Measurements from ENCODE around the gene FAIM2. TPM values are rescaled to one million over a fixed set of nuclear protein-coding genes. Genes with fewer than 3 reads are reported as not detected.

The FAIM2 gene
- polyA plus RNA-seq, 2 of the 4 experiments (the other 2 are of a cell fraction), result 0.23 TPM; not detected in 1

- no peak overlapping the region for H3K27ac ChIP-seq
- FAIRE-seq (no peak), DNase-seq (ENCODE audit: low read depth in 1 of 2, low spot score in 1 of 2) (no peak), ATAC-seq (no peak)
- H3K9me3 ChIP-seq, result no peaks in the 10 kb centered on the region
- no peak for TF ChIP-seq MAX (IDR thresholded peaks at IDR 0.05)
- H3K4me2 ChIP-seq, result no peak overlapping the region
- H3K4me1 ChIP-seq, result peaks cover 5% of the 10 kb centered on the region; the same call in 1 of the 3 replicates
- CTCF ChIA-PET, result interaction anchor here (1.7 to 1.9 kb wide), 2 partner anchors 36 to 58 kb away, joined by 7 read pairs; no protein-coding TSS in a partner anchor
- H3K4me3 ChIP-seq, result no peak overlapping the region
- POLR2A ChIA-PET, result no interaction called here
- WGBS (ENCODE audit: missing lambda C conversion rate), result 70% methylated on average over 16 of the region's 16 CpGs
These were observed 6.1 kb upstream of the FAIM2 start for GRCh38 chr12:49909826-49910225.

DNA sequence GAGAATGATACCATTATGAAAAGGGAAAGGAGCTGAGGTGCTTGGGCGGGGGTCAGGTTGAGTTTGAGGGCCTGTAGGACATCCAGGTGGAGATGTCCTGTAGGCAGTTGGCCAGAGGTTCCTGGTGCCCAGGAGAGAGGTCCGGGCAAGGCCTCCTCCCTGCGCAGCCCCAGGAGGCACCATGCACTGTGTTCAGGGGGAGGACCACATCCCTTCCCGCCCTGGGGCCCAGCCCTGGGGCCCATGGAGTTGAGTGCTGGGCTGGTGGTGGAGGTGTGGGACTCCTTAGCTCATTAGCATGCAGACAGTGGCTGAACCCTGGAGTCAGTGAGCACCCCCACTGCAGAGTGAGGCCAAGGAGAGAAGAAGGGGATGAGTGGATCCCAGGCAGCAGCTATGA is 5.7 kb upstream of the FAIM2 start:
- ChIA-PET CTCF (interaction anchor here (1.7 to 1.9 kb wide), 2 partner anchors 36 to 58 kb away, joined by 7 read pairs; no protein-coding TSS in a partner anchor), POLR2A (no interaction called here)
- Histone ChIP-seq H3K4me1 (peaks cover 2% of the 10 kb centered on the region; the same call in 1 of the 3 replicates), H3K9me3 (no peaks in the 10 kb centered on the region), H3K4me2 (no peak overlapping the region), H3K4me3 (no peak overlapping the region), H3K27ac (no peak overlapping the region)
- TF ChIP-seq ESRRA (IDR thresholded peaks at IDR 0.05; ENCODE audit: borderline replicate concordance, low read length), result no peak
- no peak for TF ChIP-seq HDAC2 (IDR thresholded peaks at IDR 0.05)
- TF ChIP-seq FOSL2 (IDR thresholded peaks at IDR 0.05), result no peak
- TF ChIP-seq FOSL2 (CRISPR knock-in tag; IDR thresholded peaks at IDR 0.05), result no peak
- TF ChIP-seq, protein P1, sequence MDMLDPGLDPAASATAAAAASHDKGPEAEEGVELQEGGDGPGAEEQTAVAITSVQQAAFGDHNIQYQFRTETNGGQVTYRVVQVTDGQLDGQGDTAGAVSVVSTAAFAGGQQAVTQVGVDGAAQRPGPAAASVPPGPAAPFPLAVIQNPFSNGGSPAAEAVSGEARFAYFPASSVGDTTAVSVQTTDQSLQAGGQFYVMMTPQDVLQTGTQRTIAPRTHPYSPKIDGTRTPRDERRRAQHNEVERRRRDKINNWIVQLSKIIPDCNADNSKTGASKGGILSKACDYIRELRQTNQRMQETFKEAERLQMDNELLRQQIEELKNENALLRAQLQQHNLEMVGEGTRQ (IDR thresholded peaks at IDR 0.05), result no peak
- no peak for TF ChIP-seq HEYL (CRISPR knock-in tag; IDR thresholded peaks at IDR 0.05)
- no peak for TF ChIP-seq RFX5 (IDR thresholded peaks at IDR 0.05)
- no peak for TF ChIP-seq CBX8 (IDR thresholded peaks at IDR 0.05)
- no peak for TF ChIP-seq RNF2 (IDR thresholded peaks at IDR 0.05; ENCODE audit: borderline replicate concordance, low read depth)
- TF ChIP-seq NFE2L2 (conservative IDR thresholded peaks at IDR 0.05; ENCODE audit: low read length), result no peak
- no peak for TF ChIP-seq NPAS2 (CRISPR knock-in tag; IDR thresholded peaks at IDR 0.05; ENCODE audit: borderline replicate concordance)
- TF ChIP-seq, protein P2, sequence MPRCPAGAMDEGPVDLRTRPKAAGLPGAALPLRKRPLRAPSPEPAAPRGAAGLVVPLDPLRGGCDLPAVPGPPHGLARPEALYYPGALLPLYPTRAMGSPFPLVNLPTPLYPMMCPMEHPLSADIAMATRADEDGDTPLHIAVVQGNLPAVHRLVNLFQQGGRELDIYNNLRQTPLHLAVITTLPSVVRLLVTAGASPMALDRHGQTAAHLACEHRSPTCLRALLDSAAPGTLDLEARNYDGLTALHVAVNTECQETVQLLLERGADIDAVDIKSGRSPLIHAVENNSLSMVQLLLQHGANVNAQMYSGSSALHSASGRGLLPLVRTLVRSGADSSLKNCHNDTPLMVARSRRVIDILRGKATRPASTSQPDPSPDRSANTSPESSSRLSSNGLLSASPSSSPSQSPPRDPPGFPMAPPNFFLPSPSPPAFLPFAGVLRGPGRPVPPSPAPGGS (IDR thresholded peaks at IDR 0.05), result no peak
- no peak for TF ChIP-seq POLR2AphosphoS2 (conservative IDR thresholded peaks at IDR 0.05; ENCODE audit: low read length)
- TF ChIP-seq MAZ (IDR thresholded peaks at IDR 0.05; ENCODE audit: borderline replicate concordance, low read depth, low read length), result no peak
- TF ChIP-seq CHD4 (IDR thresholded peaks at IDR 0.05; ENCODE audit: borderline replicate concordance), result no peak
- WGBS (ENCODE audit: missing lambda C conversion rate), result 56% methylated on average over 4 of the region's 4 CpGs
- DNase-seq (ENCODE audit: low read depth in 1 of 2, low spot score in 1 of 2), result no peak
- no peak for ATAC-seq
- no peak for FAIRE-seq

GRCh38 chr12:49907352-49907751 is 3.7 kb upstream of the FAIM2 start:
- WGBS (ENCODE audit: missing lambda C conversion rate), result 43% methylated on average over 1 of the region's 1 CpG
- no peak for FAIRE-seq
- no peak for ATAC-seq
- Histone ChIP-seq H3K27ac (no peak overlapping the region), H3K9me3 (no peaks in the 10 kb centered on the region), H3K4me3 (no peak overlapping the region), H3K4me2 (no peak overlapping the region), H3K4me1 (no peaks in the 10 kb centered on the region)
- TF ChIP-seq HOXA7 (CRISPR knock-in tag; IDR thresholded peaks at IDR 0.05) (no peak), POLR2A (IDR thresholded peaks at IDR 0.05; ENCODE audit: low read length) (no peak), RFX5 (IDR thresholded peaks at IDR 0.05) (no peak)
- ChIA-PET CTCF (interaction anchor here (0.6 to 2.4 kb wide), 8 partner anchors 9 to 149 kb away, joined by 3 to 8 read pairs (median 3); no protein-coding TSS in a partner anchor), POLR2A (no interaction called here)
- DNase-seq (ENCODE audit: low read depth in 1 of 2, low spot score in 1 of 2), result no peak

DNA sequence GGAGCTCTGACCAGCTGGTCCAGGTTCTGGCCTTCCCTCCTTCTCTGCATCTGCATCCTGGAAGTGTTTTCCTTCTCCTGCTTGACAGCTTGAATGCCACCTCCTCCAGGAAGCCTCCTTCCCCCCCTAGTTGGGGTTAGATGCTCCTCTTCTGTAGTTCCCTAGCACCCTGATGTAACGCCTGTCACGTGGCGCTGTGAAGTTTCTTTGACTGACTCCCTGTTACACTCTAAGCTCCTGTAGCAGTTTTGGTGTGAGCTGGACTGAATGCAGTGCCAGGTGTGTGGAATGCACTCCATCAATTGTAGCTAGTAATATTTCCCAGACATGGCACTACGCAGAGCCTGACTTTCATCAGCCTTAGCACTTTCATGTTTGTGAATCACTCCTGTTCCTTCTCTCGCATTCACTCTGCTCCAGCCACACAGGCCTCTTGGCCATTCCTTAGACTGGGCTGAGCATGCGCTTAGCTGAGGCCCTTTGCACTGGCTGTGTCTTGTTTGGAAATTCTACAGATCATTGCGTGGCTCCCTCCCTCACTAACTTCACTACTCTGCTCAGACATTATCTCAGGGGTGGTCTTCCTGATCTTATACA is 2.1 kb upstream of the FAIM2 start:
- POLR2A ChIA-PET, result no interaction called here
- CTCF ChIA-PET, result interaction anchor here (0.6 to 2.4 kb wide), 8 partner anchors 10 to 150 kb away, joined by 3 to 9 read pairs (median 4); no protein-coding TSS in a partner anchor
- Histone ChIP-seq H3K9me3 (no peaks in the 10 kb centered on the region), H3K4me2 (no peak overlapping the region), H3K4me3 (no peak overlapping the region), H3K4me1 (no peaks in the 10 kb centered on the region), H3K27ac (no peak overlapping the region)
- 87% methylated on average over 7 of the region's 7 CpGs for WGBS (ENCODE audit: missing lambda C conversion rate)
- FAIRE-seq (no peak), ATAC-seq (no peak), DNase-seq (ENCODE audit: low read depth in 1 of 2, low spot score in 1 of 2) (no peak)
- no peak for TF ChIP-seq JUNB (IDR thresholded peaks at IDR 0.05)
- no peak for TF ChIP-seq CHD2 (IDR thresholded peaks at IDR 0.05; ENCODE audit: low read length, partially characterized antibody)
- no peak for TF ChIP-seq PHF8 (IDR thresholded peaks at IDR 0.05; ENCODE audit: borderline replicate concordance, low read depth)
- TF ChIP-seq, protein P1 (IDR thresholded peaks at IDR 0.05), result no peak
- no peak for TF ChIP-seq KDM5A (IDR thresholded peaks at IDR 0.05)
- TF ChIP-seq CHD4 (IDR thresholded peaks at IDR 0.05; ENCODE audit: borderline replicate concordance), result no peak
- no peak for TF ChIP-seq EP300 (IDR thresholded peaks at IDR 0.05)
- no peak for TF ChIP-seq ESRRA (IDR thresholded peaks at IDR 0.05; ENCODE audit: borderline replicate concordance, low read length)
- no peak for TF ChIP-seq RFX5 (IDR thresholded peaks at IDR 0.05)
- no peak for TF ChIP-seq CBX2 (IDR thresholded peaks at IDR 0.05; ENCODE audit: borderline replicate concordance, low read depth)
- TF ChIP-seq EHMT2 (IDR thresholded peaks at IDR 0.05; ENCODE audit: low read depth), result no peak
- TF ChIP-seq, protein P3, sequence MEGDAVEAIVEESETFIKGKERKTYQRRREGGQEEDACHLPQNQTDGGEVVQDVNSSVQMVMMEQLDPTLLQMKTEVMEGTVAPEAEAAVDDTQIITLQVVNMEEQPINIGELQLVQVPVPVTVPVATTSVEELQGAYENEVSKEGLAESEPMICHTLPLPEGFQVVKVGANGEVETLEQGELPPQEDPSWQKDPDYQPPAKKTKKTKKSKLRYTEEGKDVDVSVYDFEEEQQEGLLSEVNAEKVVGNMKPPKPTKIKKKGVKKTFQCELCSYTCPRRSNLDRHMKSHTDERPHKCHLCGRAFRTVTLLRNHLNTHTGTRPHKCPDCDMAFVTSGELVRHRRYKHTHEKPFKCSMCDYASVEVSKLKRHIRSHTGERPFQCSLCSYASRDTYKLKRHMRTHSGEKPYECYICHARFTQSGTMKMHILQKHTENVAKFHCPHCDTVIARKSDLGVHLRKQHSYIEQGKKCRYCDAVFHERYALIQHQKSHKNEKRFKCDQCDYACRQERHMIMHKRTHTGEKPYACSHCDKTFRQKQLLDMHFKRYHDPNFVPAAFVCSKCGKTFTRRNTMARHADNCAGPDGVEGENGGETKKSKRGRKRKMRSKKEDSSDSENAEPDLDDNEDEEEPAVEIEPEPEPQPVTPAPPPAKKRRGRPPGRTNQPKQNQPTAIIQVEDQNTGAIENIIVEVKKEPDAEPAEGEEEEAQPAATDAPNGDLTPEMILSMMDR (IDR thresholded peaks at IDR 0.05), result no peak

All from A549 (cell line).